NCI-H2171 treated with DMSO at 0.1 percent for 48 hours (cell line): Measurements from ENCODE around the gene ROPN1B.
"Not testable (repeated sequence)": the region's sequence is repeated elsewhere in the genome, so short reads cannot be mapped to it uniquely, and the experiment has no call there.

Experiments used
- DNase-seq: peaks from one replicate; lab custom pipeline; 2025; lab: John Stamatoyannopoulos, UW

ROPN1B gene

GRCh38 chr3:125958511-125959316 lies 10.3 kb upstream of the ROPN1B start:
- DNase-seq = no peak

GRCh38 chr3:125959317-125960065 lies 9.5 kb upstream of the ROPN1B start:
- no peak for DNase-seq

- no peak for DNase-seq
Measured at GRCh38 chr3:125960066-125960424, 8.9 kb upstream of the ROPN1B start.

- DNase-seq = no peak
Measured at GRCh38 chr3:125960456-125961288, 8.3 kb upstream of the ROPN1B start.

GRCh38 chr3:125961289-125961589 lies 7.7 kb upstream of the ROPN1B start:
- no peak for DNase-seq

- not testable (repeated sequence) for DNase-seq
Measured at GRCh38 chr3:125963834-125964233, 5.1 kb upstream of the ROPN1B start.

- no peak for DNase-seq
Measured at GRCh38 chr3:125965505-125965904, 3.5 kb upstream of the ROPN1B start.

GRCh38 chr3:125967156-125967555 lies 1.8 kb upstream of the ROPN1B start:
- no peak for DNase-seq

GRCh38 chr3:125968121-125968520 lies 857 bp upstream of the ROPN1B start:
- DNase-seq = not testable (repeated sequence)

GRCh38 chr3:125971997-125972944 lies 3.3 kb downstream of the ROPN1B start:
- peak; percentile 47 for DNase-seq

- DNase-seq = not testable (repeated sequence)
Measured at GRCh38 chr3:125975245-125976002, 6.4 kb downstream of the ROPN1B start.

- DNase-seq = not testable (repeated sequence)
Measured at GRCh38 chr3:125976003-125976390, 7.0 kb downstream of the ROPN1B start.

- DNase-seq = not testable (repeated sequence)
Measured at GRCh38 chr3:125977104-125977503, 8.1 kb downstream of the ROPN1B start.

GRCh38 chr3:125984951-125985350 lies 16.0 kb downstream of the ROPN1B start:
- not testable (repeated sequence) for DNase-seq

GRCh38 chr3:125990253-125990970 lies 21.4 kb downstream of the ROPN1B start:
- peak; percentile 65 for DNase-seq

GRCh38 chr3:125996751-125997150 lies 27.8 kb downstream of the ROPN1B start:
- not testable (repeated sequence) for DNase-seq

- DNase-seq = no peak
Measured at GRCh38 chr3:126002189-126002588, 33.2 kb downstream of the ROPN1B start.

GRCh38 chr3:126003447-126004190 lies 34.6 kb downstream of the ROPN1B start:
- peak; percentile 55 for DNase-seq

- DNase-seq = no peak
Measured at GRCh38 chr3:126004217-126004616, 35.2 kb downstream of the ROPN1B start.
